ENCODE measurements around the gene ESR2. TPM values are rescaled to one million over a fixed set of nuclear protein-coding genes. Genes with fewer than 3 reads are reported as not detected.
"Not testable (repeated sequence)": the region's sequence is repeated elsewhere in the genome, so short reads cannot be mapped to it uniquely, and the experiment has no call there.

The ESR2 gene
- total RNA-seq, 1 donor from 2014 or later, result 0.21 TPM

- no peak for DNase-seq
Measured at GRCh38 chr14:64081174-64081746, 212.9 kb downstream of the ESR2 start.

- no peak for DNase-seq
Measured at GRCh38 chr14:64080452-64080851, 213.7 kb downstream of the ESR2 start.

- no peak for DNase-seq
Measured at GRCh38 chr14:64075613-64076005, 218.6 kb downstream of the ESR2 start.

- no peak for DNase-seq
Measured at GRCh38 chr14:64074961-64075612, 219.1 kb downstream of the ESR2 start.

GRCh38 chr14:64069634-64070359 is 224.4 kb downstream of the ESR2 start:
- no peak for DNase-seq

GRCh38 chr14:64064447-64064846 is 229.7 kb downstream of the ESR2 start:
- DNase-seq, result no peak

GRCh38 chr14:64062381-64063115 is 231.6 kb downstream of the ESR2 start:
- DNase-seq, result no peak

GRCh38 chr14:64061706-64062105 is 232.5 kb downstream of the ESR2 start:
- DNase-seq, result no peak

- DNase-seq, result no peak
Measured at GRCh38 chr14:64061115-64061514, 233.1 kb downstream of the ESR2 start.

- DNase-seq, result no peak
Measured at GRCh38 chr14:64060648-64061096, 233.5 kb downstream of the ESR2 start.

- no peak for DNase-seq
Measured at GRCh38 chr14:64060199-64060545, 234.0 kb downstream of the ESR2 start.

GRCh38 chr14:64059454-64060198 is 234.5 kb downstream of the ESR2 start:
- DNase-seq, result no peak

- DNase-seq, result no peak
Measured at GRCh38 chr14:64053694-64054669, 240.2 kb downstream of the ESR2 start.

GRCh38 chr14:64049616-64050381 is 244.4 kb downstream of the ESR2 start:
- no peak for DNase-seq

- no peak for DNase-seq
Measured at GRCh38 chr14:64045091-64045490, 249.1 kb downstream of the ESR2 start.

- DNase-seq, result not testable (repeated sequence)
Measured at GRCh38 chr14:64043296-64043695, 250.9 kb downstream of the ESR2 start.

GRCh38 chr14:64040044-64040443 is 254.1 kb downstream of the ESR2 start:
- no peak for DNase-seq

- DNase-seq, result no peak
Measured at GRCh38 chr14:64038841-64039542, 255.2 kb downstream of the ESR2 start.
